ENCODE measurements around the gene NFIA. TPM values are rescaled to one million over a fixed set of nuclear protein-coding genes. Genes with fewer than 3 reads are reported as not detected.

NFIA gene
- total RNA-seq, 8 experiments from 2014 or later = 1.0 to 57.6 (median 9.2) TPM

GRCh38 chr1:61284936-61285335 lies 202.6 kb downstream of the NFIA start:
- H3K27ac ChIP-seq = no peak overlapping the region
- H3K4me3 ChIP-seq = no peak overlapping the region
- WGBS, 10 experiments = 79 to 100% (median 92%) methylated on average over 3 to 5 of the region's 5 CpGs; no CpG with 5 or more reads in 1 of the 10 experiments
- no peak for ATAC-seq (replicated peaks in 6 of 8)
- in situ Hi-C loops (cut with MboI; ENCODE audit: low pct_unique_long_range_greater_than_20kb in 2 of 9, low sequenced_read_pairs in 9 of 9, unreplicated experiment in 9 of 9) = no loop called here
- peaks cover 17 to 20% of the 10 kb centered on the region in 2 donors for H3K4me1 ChIP-seq (replicated peaks in 1 of 2)

GRCh38 chr1:61285371-61285885 lies 203.1 kb downstream of the NFIA start:
- no peak for ATAC-seq (replicated peaks in 6 of 8)
- Histone ChIP-seq H3K4me3 (no peak overlapping the region), H3K4me1 (replicated peaks in 1 of 2) (peaks cover 19 to 21% of the 10 kb centered on the region in 2 donors), H3K27ac (no peak overlapping the region)
- in situ Hi-C loops (cut with MboI; ENCODE audit: low pct_unique_long_range_greater_than_20kb in 2 of 9, low sequenced_read_pairs in 9 of 9, unreplicated experiment in 9 of 9) = no loop called here
- 31 to 100% (median 69%) methylated on average over 1 to 3 of the region's 3 CpGs; no CpG with 5 or more reads in 1 of the 10 experiments for WGBS, 10 experiments

GRCh38 chr1:61287014-61287413 lies 204.7 kb downstream of the NFIA start:
- no peak overlapping the region for H3K27ac ChIP-seq

GRCh38 chr1:61287734-61288133 lies 205.4 kb downstream of the NFIA start:
- H3K4me3 ChIP-seq = no peak overlapping the region
- H3K27ac ChIP-seq = no peak overlapping the region
- ATAC-seq (replicated peaks in 6 of 8) = no peak
- in situ Hi-C loops (cut with MboI; ENCODE audit: low pct_unique_long_range_greater_than_20kb in 2 of 9, low sequenced_read_pairs in 9 of 9, unreplicated experiment in 9 of 9) = no loop called here
- peaks cover 25 to 28% of the 10 kb centered on the region in 2 donors for H3K4me1 ChIP-seq (replicated peaks in 1 of 2)
- 60 to 100% (median 89%) methylated on average over 1 to 2 of the region's 2 CpGs for WGBS, 10 experiments

More at GRCh38 chr1:61287014-61287413, 204.7 kb downstream of the NFIA start:
- Histone ChIP-seq H3K4me1 (replicated peaks in 1 of 2) (peaks cover 25 to 28% of the 10 kb centered on the region in 2 donors), H3K4me3 (no peak overlapping the region)
- WGBS, 10 experiments = 0 to 94% (median 84%) methylated on average over 1 to 2 of the region's 2 CpGs; no CpG with 5 or more reads in 1 of the 10 experiments
- ATAC-seq (replicated peaks in 6 of 8) = no peak
- in situ Hi-C loops (cut with MboI; ENCODE audit: low pct_unique_long_range_greater_than_20kb in 2 of 9, low sequenced_read_pairs in 9 of 9, unreplicated experiment in 9 of 9) = no loop called here

- no peak for ATAC-seq (replicated peaks in 6 of 8)
- in situ Hi-C loops (cut with MboI; ENCODE audit: low pct_unique_long_range_greater_than_20kb in 2 of 9, low sequenced_read_pairs in 9 of 9, unreplicated experiment in 9 of 9) = no loop called here
- Histone ChIP-seq H3K4me1 (replicated peaks in 1 of 2) (peaks cover 16 to 21% of the 10 kb centered on the region in 2 donors), H3K27ac (no peak overlapping the region), H3K4me3 (no peak overlapping the region)
- 76 to 100% (median 94%) methylated on average over 1 to 4 of the region's 4 CpGs for WGBS, 10 experiments
Measured at GRCh38 chr1:61289232-61290098, 207.1 kb downstream of the NFIA start.

- in situ Hi-C loops (cut with MboI; ENCODE audit: low pct_unique_long_range_greater_than_20kb in 2 of 9, low sequenced_read_pairs in 9 of 9, unreplicated experiment in 9 of 9) = no loop called here
- WGBS, 10 experiments = 6 to 89% (median 10%) methylated on average over 1 to 3 of the region's 3 CpGs; no CpG with 5 or more reads in 2 of the 10 experiments
- H3K4me1 ChIP-seq (replicated peaks in 1 of 2) = peaks cover 14 to 18% of the 10 kb centered on the region in 2 donors
- H3K27ac ChIP-seq = no peak overlapping the region
- H3K4me3 ChIP-seq = no peak overlapping the region
- ATAC-seq (replicated peaks in 6 of 8) = no peak
Measured at GRCh38 chr1:61290525-61290924, 208.2 kb downstream of the NFIA start.

GRCh38 chr1:61293197-61293596 lies 210.8 kb downstream of the NFIA start:
- Histone ChIP-seq H3K4me3 (no peak overlapping the region), H3K4me1 (replicated peaks in 1 of 2) (peaks cover 16 to 20% of the 10 kb centered on the region in 2 donors), H3K27ac (no peak overlapping the region)
- in situ Hi-C loops (cut with MboI; ENCODE audit: low pct_unique_long_range_greater_than_20kb in 2 of 9, low sequenced_read_pairs in 9 of 9, unreplicated experiment in 9 of 9) = no loop called here
- peak in 1 of 8 experiments; percentile 52 for ATAC-seq (replicated peaks in 6 of 8)
- WGBS, 10 experiments = 36 to 100% (median 89%) methylated on average over 1 to 2 of the region's 2 CpGs; no CpG with 5 or more reads in 2 of the 10 experiments

- in situ Hi-C loops (cut with MboI; ENCODE audit: low pct_unique_long_range_greater_than_20kb in 2 of 9, low sequenced_read_pairs in 9 of 9, unreplicated experiment in 9 of 9) = no loop called here
- Histone ChIP-seq H3K27ac (no peak overlapping the region), H3K4me1 (replicated peaks in 1 of 2) (peaks cover 16 to 20% of the 10 kb centered on the region in 2 donors), H3K4me3 (no peak overlapping the region)
- ATAC-seq (replicated peaks in 6 of 8) = no peak
- WGBS, 10 experiments = 40 to 89% (median 78%) methylated on average over 1 to 2 of the region's 2 CpGs
Measured at GRCh38 chr1:61293986-61294504, 211.7 kb downstream of the NFIA start.

- H3K27ac ChIP-seq = peak overlapping the region in 1 of 2 donors; percentile 22
- in situ Hi-C loops (cut with MboI; ENCODE audit: low pct_unique_long_range_greater_than_20kb in 2 of 9, low sequenced_read_pairs in 9 of 9, unreplicated experiment in 9 of 9) = no loop called here
- peaks cover 16 to 20% of the 10 kb centered on the region in 2 donors for H3K4me1 ChIP-seq (replicated peaks in 1 of 2)
- ATAC-seq (replicated peaks in 6 of 8) = peak in 6 of 8 experiments; percentile 34 to 76 (median 62)
- no peak overlapping the region for H3K4me3 ChIP-seq
- 40 to 100% (median 63%) methylated on average over 1 to 5 of the region's 5 CpGs; no CpG with 5 or more reads in 2 of the 10 experiments for WGBS, 10 experiments
Measured at GRCh38 chr1:61294930-61295329, 212.6 kb downstream of the NFIA start.

- Histone ChIP-seq H3K4me1 (replicated peaks in 1 of 2) (peaks cover 7 to 12% of the 10 kb centered on the region in 2 donors), H3K27ac (no peak overlapping the region), H3K4me3 (no peak overlapping the region)
- peak in 4 of 8 experiments; percentile 23 to 46 (median 30) for ATAC-seq (replicated peaks in 6 of 8)
- WGBS, 10 experiments = 14 to 95% (median 29%) methylated on average over 1 to 2 of the region's 2 CpGs
- in situ Hi-C loops (cut with MboI; ENCODE audit: low pct_unique_long_range_greater_than_20kb in 2 of 9, low sequenced_read_pairs in 9 of 9, unreplicated experiment in 9 of 9) = no loop called here
Measured at GRCh38 chr1:61295818-61296537, 213.6 kb downstream of the NFIA start.

GRCh38 chr1:61297887-61298286 lies 215.5 kb downstream of the NFIA start:
- H3K27ac ChIP-seq = no peak overlapping the region
- in situ Hi-C loops (cut with MboI; ENCODE audit: low pct_unique_long_range_greater_than_20kb in 2 of 9, low sequenced_read_pairs in 9 of 9, unreplicated experiment in 9 of 9) = no loop called here
- ATAC-seq (replicated peaks in 6 of 8) = no peak
- WGBS, 10 experiments = 61 to 100% (median 85%) methylated on average over 2 to 7 of the region's 7 CpGs; no CpG with 5 or more reads in 1 of the 10 experiments
- peaks cover 12 to 15% of the 10 kb centered on the region in 2 donors for H3K4me1 ChIP-seq (replicated peaks in 1 of 2)
- H3K4me3 ChIP-seq = no peak overlapping the region

- WGBS, 10 experiments = 73 to 100% (median 94%) methylated on average over 1 to 2 of the region's 2 CpGs; no CpG with 5 or more reads in 2 of the 10 experiments
- Histone ChIP-seq H3K4me1 (replicated peaks in 1 of 2) (peaks cover 12 to 15% of the 10 kb centered on the region in 2 donors), H3K4me3 (no peak overlapping the region), H3K27ac (no peak overlapping the region)
- ATAC-seq (replicated peaks in 6 of 8) = peak in 1 of 8 experiments; percentile 27
- in situ Hi-C loops (cut with MboI; ENCODE audit: low pct_unique_long_range_greater_than_20kb in 2 of 9, low sequenced_read_pairs in 9 of 9, unreplicated experiment in 9 of 9) = no loop called here
Measured at GRCh38 chr1:61299463-61299862, 217.1 kb downstream of the NFIA start.

Data from motor neuron (in vitro differentiated cells).